Measurements from ENCODE around the gene B4GALNT4.
"Not testable (repeated sequence)": the region's sequence is repeated elsewhere in the genome, so short reads cannot be mapped to it uniquely, and the experiment has no call there.

B4GALNT4 gene

GRCh38 chr11:413120-414081 is 44.1 kb downstream of the B4GALNT4 start:
- peak; percentile 26 for DNase-seq
- in situ Hi-C loops (cut with MboI; ENCODE audit: low pct_unique_long_range_greater_than_20kb, low sequenced_read_pairs), result no loop called here

- in situ Hi-C loops (cut with MboI; ENCODE audit: low pct_unique_long_range_greater_than_20kb, low sequenced_read_pairs), result no loop called here
Observed at GRCh38 chr11:414318-414857, 45.1 kb downstream of the B4GALNT4 start.

GRCh38 chr11:415640-416041 is 46.3 kb downstream of the B4GALNT4 start:
- DNase-seq, result peak; percentile 24
- in situ Hi-C loops (cut with MboI; ENCODE audit: low pct_unique_long_range_greater_than_20kb, low sequenced_read_pairs), result no loop called here

More at GRCh38 chr11:414318-414857, 45.1 kb downstream of the B4GALNT4 start:
- peak; percentile 41 for DNase-seq

- no peak for DNase-seq
- in situ Hi-C loops (cut with MboI; ENCODE audit: low pct_unique_long_range_greater_than_20kb, low sequenced_read_pairs), result no loop called here
Observed at GRCh38 chr11:416051-416756, 46.9 kb downstream of the B4GALNT4 start.

GRCh38 chr11:416757-417621 is 47.7 kb downstream of the B4GALNT4 start:
- in situ Hi-C loops (cut with MboI; ENCODE audit: low pct_unique_long_range_greater_than_20kb, low sequenced_read_pairs), result no loop called here
- DNase-seq, result peak; percentile 40

- no peak for DNase-seq
- in situ Hi-C loops (cut with MboI; ENCODE audit: low pct_unique_long_range_greater_than_20kb, low sequenced_read_pairs), result no loop called here
Observed at GRCh38 chr11:417652-418342, 48.5 kb downstream of the B4GALNT4 start.

GRCh38 chr11:418343-419247 is 49.3 kb downstream of the B4GALNT4 start:
- in situ Hi-C loops (cut with MboI; ENCODE audit: low pct_unique_long_range_greater_than_20kb, low sequenced_read_pairs), result no loop called here
- no peak for DNase-seq

GRCh38 chr11:419248-420005 is 50.1 kb downstream of the B4GALNT4 start:
- in situ Hi-C loops (cut with MboI; ENCODE audit: low pct_unique_long_range_greater_than_20kb, low sequenced_read_pairs), result no loop called here
- no peak for DNase-seq

- in situ Hi-C loops (cut with MboI; ENCODE audit: low pct_unique_long_range_greater_than_20kb, low sequenced_read_pairs), result no loop called here
- DNase-seq, result no peak
Observed at GRCh38 chr11:420054-420910, 51.0 kb downstream of the B4GALNT4 start.

- DNase-seq, result no peak
- in situ Hi-C loops (cut with MboI; ENCODE audit: low pct_unique_long_range_greater_than_20kb, low sequenced_read_pairs), result no loop called here
Observed at GRCh38 chr11:420911-421321, 51.6 kb downstream of the B4GALNT4 start.

- no peak for DNase-seq
- in situ Hi-C loops (cut with MboI; ENCODE audit: low pct_unique_long_range_greater_than_20kb, low sequenced_read_pairs), result no loop called here
Observed at GRCh38 chr11:422249-422656, 53.0 kb downstream of the B4GALNT4 start.

GRCh38 chr11:424232-424631 is 54.9 kb downstream of the B4GALNT4 start:
- in situ Hi-C loops (cut with MboI; ENCODE audit: low pct_unique_long_range_greater_than_20kb, low sequenced_read_pairs), result no loop called here
- DNase-seq, result no peak

- DNase-seq; in situ Hi-C loops (cut with MboI; ENCODE audit: low pct_unique_long_range_greater_than_20kb, low sequenced_read_pairs): not testable (repeated sequence)
Observed at GRCh38 chr11:424766-425165, 55.5 kb downstream of the B4GALNT4 start.

- DNase-seq, result no peak
- in situ Hi-C loops (cut with MboI; ENCODE audit: low pct_unique_long_range_greater_than_20kb, low sequenced_read_pairs), result no loop called here
Observed at GRCh38 chr11:425301-425700, 56.0 kb downstream of the B4GALNT4 start.

- in situ Hi-C loops (cut with MboI; ENCODE audit: low pct_unique_long_range_greater_than_20kb, low sequenced_read_pairs), result no loop called here
- DNase-seq, result no peak
Observed at GRCh38 chr11:426851-427250, 57.6 kb downstream of the B4GALNT4 start.

- DNase-seq, result no peak
- in situ Hi-C loops (cut with MboI; ENCODE audit: low pct_unique_long_range_greater_than_20kb, low sequenced_read_pairs), result no loop called here
Observed at GRCh38 chr11:428295-428694, 59.0 kb downstream of the B4GALNT4 start.

All from KBM-7 (cell line).